HEK293 (cell line): ENCODE results near the gene RALGAPA2.

ENCODE experiments used
- CTCF ChIA-PET: fragments of 350-600 bp; formaldehyde crosslinking; extraction: SDS; loops from one replicate; lab custom pipeline; 2021; ENCODE audit warnings: antibody characterized with exemption; lab: Yijun Ruan, JAX
- POLR2A ChIA-PET: fragments of 300-600 bp; formaldehyde crosslinking; extraction: SDS; loops from one replicate; lab custom pipeline; 2020; ENCODE audit warnings: antibody characterized with exemption, inconsistent platforms; lab: Yijun Ruan, JAX
- H3K27ac ChIP-seq: fragments of 200-500 bp; sonication (Bioruptor generic); 2 replicates; pipeline ENCODE4 v1.5.1; 2014; ENCODE audit warnings: low read depth, low read length, control low read depth, inconsistent platforms; ENCODE audit errors: extremely low read depth
- H3K36me3 ChIP-seq, 2 experiments: fragments of 200-500 bp in 1 of 2; sonication (Bioruptor generic) in 1 of 2; 1 replicate in 1 of 2; 2 replicates in 1 of 2; pipeline ENCODE4 v1.5.1; 2014 to 2017; ENCODE audit warnings: inconsistent platforms in 2 of 2, low read length in 2 of 2; ENCODE audit not compliant: control insufficient read depth in 2 of 2, insufficient read depth in 1 of 2
- H3K4me1 ChIP-seq: fragments of 200-500 bp; sonication (Bioruptor generic); 2 replicates; pipeline ENCODE4 v1.5.1; 2014; ENCODE audit warnings: mild to moderate bottlenecking, low read length, inconsistent platforms; ENCODE audit not compliant: control insufficient read depth, insufficient read depth
- H3K4me3 ChIP-seq: 2 replicates; pipeline ENCODE4 v1.5.1; 2011; ENCODE audit warnings: low read depth, mild to moderate bottlenecking, control low read depth, low read length, moderate library complexity
- H3K9me3 ChIP-seq: fragments of 200-500 bp; sonication (Bioruptor generic); 2 replicates; pipeline ENCODE4 v1.5.1; 2014; ENCODE audit warnings: low read depth, low read length, inconsistent platforms; ENCODE audit not compliant: control insufficient read depth, insufficient read depth
- FEZF1 ChIP-seq: fragments of 450-650 bp; formaldehyde crosslinking; IDR thresholded peaks from 2 replicates; pipeline ENCODE4 v1.5.1; 2016; ENCODE audit warnings: missing biosample characterization, missing genetic modification characterization
- HOXC10 ChIP-seq: sonication (generic); formaldehyde crosslinking; IDR thresholded peaks from 2 replicates; pipeline ENCODE4 v1.8.1; 2023; ENCODE audit warnings: mild to moderate bottlenecking, missing genetic modification reagents
- KLF8 ChIP-seq: fragments of 450-650 bp; formaldehyde crosslinking; IDR thresholded peaks from 2 replicates; pipeline ENCODE4 v1.5.1; 2016; ENCODE audit warnings: missing biosample characterization, missing genetic modification characterization
- MEIS1 ChIP-seq: sonication (generic); formaldehyde crosslinking; IDR thresholded peaks from 2 replicates; pipeline ENCODE4 v1.8.1; 2022; ENCODE audit warnings: missing genetic modification reagents, mild to moderate bottlenecking, borderline replicate concordance
- OSR2 ChIP-seq: fragments of 450-650 bp; formaldehyde crosslinking; IDR thresholded peaks from 2 replicates; pipeline ENCODE4 v1.5.1; 2016; ENCODE audit warnings: missing biosample characterization, missing genetic modification characterization
- YY2 ChIP-seq: fragments of 450-650 bp; formaldehyde crosslinking; IDR thresholded peaks from 2 replicates; pipeline ENCODE4 v1.5.1; 2016; ENCODE audit warnings: missing biosample characterization, missing genetic modification characterization
- ZFP37 ChIP-seq: fragments of 450-650 bp; formaldehyde crosslinking; IDR thresholded peaks from 2 replicates; pipeline ENCODE4 v1.5.1; 2016; ENCODE audit warnings: missing biosample characterization, missing genetic modification characterization
- ZNF10 ChIP-seq: fragments of 450-650 bp; formaldehyde crosslinking; IDR thresholded peaks from 2 replicates; pipeline ENCODE4 v1.5.1; 2017; ENCODE audit warnings: missing biosample characterization, missing genetic modification characterization
- ZNF2 ChIP-seq: fragments of 450-650 bp; formaldehyde crosslinking; IDR thresholded peaks from 2 replicates; pipeline ENCODE4 v1.5.1; 2016; ENCODE audit warnings: missing biosample characterization, missing genetic modification characterization
- ZNF266 ChIP-seq: fragments of 450-650 bp; formaldehyde crosslinking; IDR thresholded peaks from 2 replicates; pipeline ENCODE4 v1.5.1; 2016; ENCODE audit warnings: missing biosample characterization, missing genetic modification characterization, low read depth
- ZNF302 ChIP-seq: fragments of 450-650 bp; formaldehyde crosslinking; IDR thresholded peaks from 2 replicates; pipeline ENCODE4 v1.5.1; 2016; ENCODE audit warnings: missing biosample characterization, missing genetic modification characterization, low read depth
- ZNF426 ChIP-seq: fragments of 450-650 bp; formaldehyde crosslinking; IDR thresholded peaks from 2 replicates; pipeline ENCODE4 v1.5.1; 2017; ENCODE audit warnings: missing biosample characterization, missing genetic modification characterization, mild to moderate bottlenecking, inconsistent platforms, moderate library complexity
- ZNF548 ChIP-seq: fragments of 450-650 bp; formaldehyde crosslinking; IDR thresholded peaks from 2 replicates; pipeline ENCODE4 v1.5.1; 2016; ENCODE audit warnings: missing biosample characterization, missing genetic modification characterization
- ZNF585B ChIP-seq: fragments of 450-650 bp; formaldehyde crosslinking; IDR thresholded peaks from 2 replicates; pipeline ENCODE4 v1.5.1; 2016; ENCODE audit warnings: missing biosample characterization, missing genetic modification characterization
- ZNF670 ChIP-seq: fragments of 450-650 bp; formaldehyde crosslinking; IDR thresholded peaks from 2 replicates; pipeline ENCODE4 v1.5.1; 2016; ENCODE audit warnings: missing biosample characterization, missing genetic modification characterization, low read depth
- ZNF701 ChIP-seq: fragments of 450-650 bp; formaldehyde crosslinking; IDR thresholded peaks from 2 replicates; pipeline ENCODE4 v1.5.1; 2016; ENCODE audit warnings: missing biosample characterization, missing genetic modification characterization
- ZSCAN16 ChIP-seq: fragments of 450-650 bp; formaldehyde crosslinking; IDR thresholded peaks from 2 replicates; pipeline ENCODE4 v1.5.1; 2016; ENCODE audit warnings: missing biosample characterization, missing genetic modification characterization
- TF ChIP-seq, protein P1 (sequence below): fragments of 450-650 bp; formaldehyde crosslinking; IDR thresholded peaks from 2 replicates; pipeline ENCODE4 v1.5.1; 2016; ENCODE audit warnings: missing biosample characterization, missing genetic modification characterization
- TF ChIP-seq, protein P2 (sequence below): fragments of 450-650 bp; formaldehyde crosslinking; IDR thresholded peaks from 2 replicates; pipeline ENCODE4 v1.5.1; 2016; ENCODE audit warnings: missing biosample characterization, missing genetic modification characterization
- TF ChIP-seq, protein P3 (sequence below): fragments of 450-650 bp; formaldehyde crosslinking; IDR thresholded peaks from 2 replicates; pipeline ENCODE4 v1.5.1; 2016; ENCODE audit warnings: missing biosample characterization, missing genetic modification characterization

The RALGAPA2 gene

DNA sequence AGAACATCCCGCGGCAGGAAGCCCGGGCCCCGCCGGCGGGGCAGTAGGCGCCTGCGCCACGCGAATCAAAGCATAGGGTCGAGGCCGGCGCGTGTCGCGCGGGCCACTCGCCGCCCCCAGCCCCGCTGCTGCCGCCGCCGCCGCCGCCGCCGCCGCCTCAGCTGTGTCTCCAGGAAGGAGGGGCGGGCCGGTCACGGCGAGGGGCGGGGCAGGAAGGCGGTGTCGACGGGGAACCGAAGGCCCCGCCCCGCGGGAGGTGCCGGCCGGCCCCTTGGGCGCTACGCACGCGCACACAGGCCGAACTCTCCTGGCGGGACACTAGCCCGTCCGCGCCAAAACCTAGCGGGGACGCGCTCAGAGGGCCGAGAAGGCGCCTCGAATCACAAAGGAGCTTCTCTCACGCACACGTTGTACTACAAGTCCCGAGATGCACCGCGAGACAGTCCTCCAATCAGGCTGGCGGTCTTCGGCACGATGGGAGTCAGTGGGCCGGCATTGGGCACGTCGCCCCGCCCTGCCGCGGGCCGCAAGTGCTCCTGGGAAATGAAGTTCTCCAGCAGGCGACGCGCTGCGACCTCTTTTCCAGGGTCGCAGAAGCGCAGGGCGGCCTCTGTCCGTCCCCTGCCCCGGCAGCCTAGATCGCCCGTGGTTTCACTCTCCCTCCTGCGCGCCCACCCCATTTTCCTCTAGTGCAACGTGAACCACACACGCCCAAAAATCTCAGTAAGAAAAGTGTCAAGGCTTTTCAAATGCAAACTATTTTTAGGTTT is at the start of gene RALGAPA2 (continued):
- TF ChIP-seq, protein P1, sequence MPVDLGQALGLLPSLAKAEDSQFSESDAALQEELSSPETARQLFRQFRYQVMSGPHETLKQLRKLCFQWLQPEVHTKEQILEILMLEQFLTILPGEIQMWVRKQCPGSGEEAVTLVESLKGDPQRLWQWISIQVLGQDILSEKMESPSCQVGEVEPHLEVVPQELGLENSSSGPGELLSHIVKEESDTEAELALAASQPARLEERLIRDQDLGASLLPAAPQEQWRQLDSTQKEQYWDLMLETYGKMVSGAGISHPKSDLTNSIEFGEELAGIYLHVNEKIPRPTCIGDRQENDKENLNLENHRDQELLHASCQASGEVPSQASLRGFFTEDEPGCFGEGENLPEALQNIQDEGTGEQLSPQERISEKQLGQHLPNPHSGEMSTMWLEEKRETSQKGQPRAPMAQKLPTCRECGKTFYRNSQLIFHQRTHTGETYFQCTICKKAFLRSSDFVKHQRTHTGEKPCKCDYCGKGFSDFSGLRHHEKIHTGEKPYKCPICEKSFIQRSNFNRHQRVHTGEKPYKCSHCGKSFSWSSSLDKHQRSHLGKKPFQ (tag by site-specific recombination) = no peak
- peak; percentile 79 for TF ChIP-seq YY2 (tag by site-specific recombination)

DNA sequence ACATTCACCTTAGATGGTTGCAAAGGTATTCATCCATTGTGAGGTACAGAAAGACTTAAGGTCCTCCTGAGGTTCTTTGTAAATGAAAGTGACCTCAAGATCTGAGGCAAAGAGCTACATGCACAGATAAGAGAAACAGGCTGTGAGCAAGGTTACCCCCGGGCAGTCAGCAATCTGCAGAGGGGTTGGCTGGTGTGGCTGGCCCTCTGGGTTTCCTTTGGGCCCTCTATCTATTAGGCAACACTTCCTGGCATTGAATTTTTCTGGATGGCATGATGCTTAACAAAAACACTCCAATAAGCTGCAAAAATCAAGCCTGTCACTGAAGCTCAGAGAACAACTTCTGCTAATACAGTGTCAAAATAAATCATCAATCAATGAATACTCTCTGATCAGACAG is 48.9 kb upstream of the RALGAPA2 start:
- no peak overlapping the region for H3K27ac ChIP-seq
- TF ChIP-seq ZNF548 (tag by site-specific recombination) (no peak), KLF8 (tag by site-specific recombination) (no peak), ZNF426 (no peak), HOXC10 (CRISPR knock-in tag) (no peak), ZNF2 (tag by site-specific recombination) (no peak), MEIS1 (CRISPR knock-in tag) (no peak), OSR2 (no peak), ZNF585B (tag by site-specific recombination) (no peak), ZNF266 (no peak), ZFP37 (tag by site-specific recombination) (no peak), FEZF1 (tag by site-specific recombination) (no peak), ZNF10 (tag by site-specific recombination) (no peak), ZSCAN16 (tag by site-specific recombination) (no peak), ZNF670 (tag by site-specific recombination) (no peak), ZNF701 (tag by site-specific recombination) (no peak), ZNF302 (tag by site-specific recombination) (no peak)
- TF ChIP-seq, protein P2, sequence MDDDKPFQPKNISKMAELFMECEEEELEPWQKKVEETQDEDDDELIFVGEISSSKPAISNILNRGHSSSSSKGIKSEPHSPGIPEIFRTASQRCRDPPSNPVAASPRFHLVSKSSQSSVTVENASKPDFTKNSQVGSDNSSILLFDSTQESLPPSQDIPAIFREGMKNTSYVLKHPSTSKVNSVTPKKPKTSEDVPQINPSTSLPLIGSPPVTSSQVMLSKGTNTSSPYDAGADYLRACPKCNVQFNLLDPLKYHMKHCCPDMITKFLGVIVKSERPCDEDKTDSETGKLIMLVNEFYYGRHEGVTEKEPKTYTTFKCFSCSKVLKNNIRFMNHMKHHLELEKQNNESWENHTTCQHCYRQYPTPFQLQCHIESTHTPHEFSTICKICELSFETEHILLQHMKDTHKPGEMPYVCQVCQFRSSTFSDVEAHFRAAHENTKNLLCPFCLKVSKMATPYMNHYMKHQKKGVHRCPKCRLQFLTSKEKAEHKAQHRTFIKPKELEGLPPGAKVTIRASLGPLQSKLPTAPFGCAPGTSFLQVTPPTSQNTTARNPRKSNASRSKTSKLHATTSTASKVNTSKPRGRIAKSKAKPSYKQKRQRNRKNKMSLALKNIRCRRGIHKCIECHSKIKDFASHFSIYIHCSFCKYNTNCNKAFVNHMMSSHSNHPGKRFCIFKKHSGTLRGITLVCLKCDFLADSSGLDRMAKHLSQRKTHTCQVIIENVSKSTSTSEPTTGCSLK (tag by site-specific recombination) = no peak
- TF ChIP-seq, protein P3, sequence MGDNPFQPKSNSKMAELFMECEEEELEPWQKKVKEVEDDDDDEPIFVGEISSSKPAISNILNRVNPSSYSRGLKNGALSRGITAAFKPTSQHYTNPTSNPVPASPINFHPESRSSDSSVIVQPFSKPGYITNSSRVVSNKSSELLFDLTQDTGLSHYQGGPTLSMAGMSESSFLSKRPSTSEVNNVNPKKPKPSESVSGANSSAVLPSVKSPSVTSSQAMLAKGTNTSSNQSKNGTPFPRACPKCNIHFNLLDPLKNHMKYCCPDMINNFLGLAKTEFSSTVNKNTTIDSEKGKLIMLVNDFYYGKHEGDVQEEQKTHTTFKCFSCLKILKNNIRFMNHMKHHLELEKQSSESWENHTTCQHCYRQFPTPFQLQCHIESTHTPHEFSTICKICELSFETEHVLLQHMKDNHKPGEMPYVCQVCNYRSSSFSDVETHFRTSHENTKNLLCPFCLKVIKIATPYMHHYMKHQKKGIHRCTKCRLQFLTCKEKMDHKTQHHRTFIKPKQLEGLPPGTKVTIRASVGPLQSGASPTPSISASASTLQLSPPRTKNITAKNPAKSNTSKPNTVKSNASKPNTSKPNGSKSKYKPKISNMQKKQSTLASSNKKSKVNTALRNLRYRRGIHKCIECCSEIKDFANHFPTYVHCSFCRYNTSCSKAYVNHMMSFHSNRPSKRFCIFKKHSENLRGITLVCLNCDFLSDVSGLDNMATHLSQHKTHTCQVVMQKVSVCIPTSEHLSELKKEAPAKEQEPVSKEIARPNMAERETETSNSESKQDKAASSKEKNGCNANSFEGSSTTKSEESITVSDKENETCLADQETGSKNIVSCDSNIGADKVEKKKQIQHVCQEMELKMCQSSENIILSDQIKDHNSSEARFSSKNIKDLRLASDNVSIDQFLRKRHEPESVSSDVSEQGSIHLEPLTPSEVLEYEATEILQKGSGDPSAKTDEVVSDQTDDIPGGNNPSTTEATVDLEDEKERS (tag by site-specific recombination) = no peak
- no peak overlapping the region for H3K4me3 ChIP-seq
- H3K9me3 ChIP-seq = no peaks in the 10 kb centered on the region
- H3K36me3 ChIP-seq = no peaks in the 10 kb centered on the region
- ChIA-PET POLR2A (interaction anchor here (2.4 kb wide), 1 partner anchor 48 kb away, joined by 6 read pairs; the partner anchor contains the start of gene RALGAPA2), CTCF (interaction anchor here (0.6 to 1.1 kb wide), 2 partner anchors 23 to 165 kb away, joined by 4 read pairs; no protein-coding TSS in a partner anchor)
- H3K4me1 ChIP-seq = no peaks in the 10 kb centered on the region
